Calu3 (cell line): ENCODE results near the gene CLASP1. TPM values are rescaled to one million over a fixed set of nuclear protein-coding genes. Genes with fewer than 3 reads are reported as not detected.
A peak's percentile ranks its signal among the peaks of the same experiment; 100 is the strongest.

Source experiments
- BruUV-seq: library from RNA; stranded (reverse); fragments of 400-500 nt; replicated peaks from 2 replicates; lab custom pipeline; 2021; lab: Mats Ljungman, UMichigan
- CTCF ChIA-PET: fragments of 300-600 bp; sonication (Branson Sonifier 250); formaldehyde crosslinking; loops from one replicate; lab custom pipeline; 2022; ENCODE audit warnings: antibody characterized with exemption; lab: Charles Lee
- DNase-seq: peaks from one replicate; pipeline ENCODE4 v3.0.0; 2022
- H3K27ac Mint-ChIP-seq: one replicate; pipeline ENCODE4 v1.8.0; 2022; ENCODE audit warnings: mixed read lengths; ENCODE audit not compliant: unreplicated experiment
- H3K27me3 Mint-ChIP-seq: one replicate; pipeline ENCODE4 v1.8.0; 2022; ENCODE audit warnings: mixed read lengths; ENCODE audit not compliant: unreplicated experiment
- H3K36me3 Mint-ChIP-seq: one replicate; pipeline ENCODE4 v1.8.0; 2022; ENCODE audit warnings: mild to moderate bottlenecking, moderate library complexity, mixed read lengths; ENCODE audit not compliant: insufficient read depth, unreplicated experiment
- H3K4me1 Mint-ChIP-seq: one replicate; pipeline ENCODE4 v1.8.0; 2022; ENCODE audit warnings: mild to moderate bottlenecking, low read depth, mixed read lengths; ENCODE audit not compliant: unreplicated experiment
- H3K4me3 Mint-ChIP-seq: one replicate; pipeline ENCODE4 v1.8.0; 2022; ENCODE audit warnings: mild to moderate bottlenecking, low read depth, moderate library complexity, mixed read lengths; ENCODE audit not compliant: unreplicated experiment
- H3K9me3 Mint-ChIP-seq: one replicate; pipeline ENCODE4 v1.8.0; 2022; ENCODE audit warnings: low read depth, mixed read lengths; ENCODE audit not compliant: unreplicated experiment
- CTCF ChIP-seq: fragments of 200-600 bp; IDR thresholded peaks from one replicate; pipeline ENCODE4 v1.8.0; 2022; ENCODE audit warnings: antibody characterized with exemption; ENCODE audit not compliant: unreplicated experiment
- intact Hi-C: fragments of 100-400 bp; cut with micrococcal nuclease; formaldehyde crosslinking; loops from one replicate; pipeline ENCODE4 v1.10.0; 2022; ENCODE audit not compliant: unreplicated experiment
- total RNA-seq: library from RNA; stranded (reverse); gene quantifications from 2 replicates; pipeline ENCODE4 v1.2.3, GENCODE V29; 2022

Gene CLASP1
- total RNA-seq, 1 experiment from 2014 or later = 59.7 TPM

DNA sequence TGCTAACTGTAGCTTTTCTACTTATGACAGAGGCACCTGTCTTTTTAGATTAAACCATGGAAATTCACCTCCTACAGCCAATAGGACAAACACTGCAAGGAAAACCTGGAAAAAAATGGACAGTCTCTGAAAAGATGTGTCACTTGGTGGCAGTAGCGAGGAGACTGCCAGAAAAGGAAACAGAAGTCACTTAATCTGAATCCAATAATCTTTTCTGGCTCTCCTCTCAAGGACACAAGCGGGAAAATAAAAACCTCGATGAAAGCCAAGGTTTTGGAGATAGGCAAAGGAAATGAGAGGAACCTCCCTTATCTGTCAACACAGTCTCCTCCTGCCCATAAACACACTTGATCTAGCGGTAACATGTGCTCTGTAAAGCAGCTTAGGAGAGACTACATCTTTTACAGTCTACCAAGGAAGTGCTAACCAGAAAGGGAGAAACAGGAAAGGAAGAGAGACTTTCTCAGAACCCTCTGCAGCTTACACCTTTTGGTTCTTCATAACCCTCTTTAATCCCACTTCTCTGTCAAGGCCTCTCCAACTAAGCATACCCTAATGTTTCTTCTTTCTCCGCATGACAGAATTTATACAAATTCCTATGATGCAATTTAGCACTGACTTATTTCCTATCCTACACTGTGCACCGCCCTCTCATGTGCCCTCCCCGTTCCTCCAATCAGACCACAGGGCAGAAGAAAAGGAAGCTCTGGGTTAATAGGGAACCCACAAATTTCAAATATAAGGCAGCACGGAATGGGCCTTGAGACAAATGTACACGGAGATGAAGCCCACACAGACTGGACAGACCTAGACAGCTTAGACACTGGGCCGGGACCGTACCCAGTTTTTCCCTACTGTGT, 52.8 kb downstream of the CLASP1 start:
- H3K9me3 Mint-ChIP-seq = no peaks in the 10 kb centered on the region
- peak overlapping the region; percentile 63 for H3K4me3 Mint-ChIP-seq
- intact Hi-C loops = loop anchor here (1.0 to 5.0 kb wide), 4 partner anchors 52 to 122 kb away; partner anchors contain the start of genes CLASP1 and RNU4ATAC
- no peaks in the 10 kb centered on the region for H3K27me3 Mint-ChIP-seq
- H3K27ac Mint-ChIP-seq = peak overlapping the region; percentile 60
- TF ChIP-seq CTCF = peak; percentile 65
- peaks cover 40% of the 10 kb centered on the region for H3K4me1 Mint-ChIP-seq
- BruUV-seq = TSS peak; percentile 51
- CTCF ChIA-PET = interaction anchor here (0.7 to 1.5 kb wide), 3 partner anchors 8 to 66 kb away, joined by 3 to 4 read pairs (median 4); partner anchors contain the start of gene RNU4ATAC
- peaks cover 4% of the 10 kb centered on the region for H3K36me3 Mint-ChIP-seq
- peak; percentile 40 for DNase-seq

DNA sequence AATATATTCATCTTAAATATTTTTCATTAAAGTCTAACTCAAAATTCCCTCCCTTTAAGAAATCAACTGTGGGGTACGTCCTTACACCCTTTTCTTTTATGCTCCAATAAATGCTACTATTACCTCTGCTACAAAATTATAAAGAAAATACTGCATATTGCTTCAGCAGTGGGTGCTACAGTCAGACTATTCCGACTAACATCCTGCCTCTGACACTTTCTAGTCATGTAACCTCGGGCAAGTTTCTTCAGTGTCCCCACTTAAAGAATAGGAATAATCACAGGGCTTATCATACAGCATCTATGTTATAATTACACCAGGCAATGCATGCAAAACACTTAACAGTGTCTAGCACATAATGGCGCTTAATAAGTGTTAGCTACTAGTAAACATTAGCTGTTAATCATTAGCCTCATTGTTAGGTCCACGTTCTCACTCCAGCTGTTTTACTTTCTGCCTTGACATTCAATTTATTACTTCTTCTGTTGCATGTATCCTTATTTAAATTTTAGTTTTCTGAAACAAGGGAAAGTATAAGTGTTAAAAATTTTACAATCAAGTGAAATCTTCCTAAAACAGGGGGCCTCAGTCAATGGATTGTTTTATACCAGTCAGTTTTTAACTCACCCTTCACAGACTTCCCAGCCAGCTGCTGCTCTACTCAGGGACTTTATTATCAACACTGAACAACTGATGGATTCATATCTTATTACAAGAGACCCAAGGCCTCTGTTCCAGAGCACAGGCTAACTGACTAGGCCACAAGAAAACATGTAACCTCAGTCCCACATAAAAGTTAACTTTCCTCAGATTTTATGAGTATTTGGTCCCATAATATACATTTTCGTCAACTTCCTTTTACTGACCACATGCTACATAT, 54.0 kb downstream of the CLASP1 start:
- TF ChIP-seq CTCF = no peak

GRCh38 chr2:121591199-121591598, 58.1 kb downstream of the CLASP1 start:
- Mint-ChIP-seq H3K4me3 (no peak overlapping the region), H3K36me3 (peaks cover 10% of the 10 kb centered on the region), H3K4me1 (peaks cover 26% of the 10 kb centered on the region), H3K27me3 (no peaks in the 10 kb centered on the region), H3K9me3 (no peaks in the 10 kb centered on the region), H3K27ac (no peak overlapping the region)
- intact Hi-C loops = no loop called here
- BruUV-seq = no TSS peak
- DNase-seq = no peak
- CTCF ChIA-PET = no interaction called here
- no peak for TF ChIP-seq CTCF

More for the DNA sequence above, 54.0 kb downstream of the CLASP1 start:
- DNase-seq = no peak
- H3K36me3 Mint-ChIP-seq = peaks cover 4% of the 10 kb centered on the region
- intact Hi-C loops = loop anchor here (5.0 kb wide), 1 partner anchor 63 kb away; the partner anchor contains the start of gene RNU4ATAC
- H3K4me3 Mint-ChIP-seq = no peak overlapping the region
- BruUV-seq = no TSS peak
- H3K27me3 Mint-ChIP-seq = no peaks in the 10 kb centered on the region
- no peaks in the 10 kb centered on the region for H3K9me3 Mint-ChIP-seq
- CTCF ChIA-PET = interaction anchor here (0.9 to 1.0 kb wide), 4 partner anchors 22 to 123 kb away, joined by 3 to 6 read pairs (median 4); no protein-coding TSS in a partner anchor
- H3K27ac Mint-ChIP-seq = no peak overlapping the region
- H3K4me1 Mint-ChIP-seq = peaks cover 38% of the 10 kb centered on the region

- intact Hi-C loops = no loop called here
These were observed 60.9 kb downstream of the CLASP1 start for GRCh38 chr2:121588357-121588756.

More at GRCh38 chr2:121588357-121588756, 60.9 kb downstream of the CLASP1 start:
- H3K4me3 Mint-ChIP-seq = no peak overlapping the region
- no peaks in the 10 kb centered on the region for H3K9me3 Mint-ChIP-seq
- H3K27me3 Mint-ChIP-seq = no peaks in the 10 kb centered on the region
- CTCF ChIA-PET = interaction anchor here (0.6 kb wide), 1 partner anchor 47 kb away, joined by 4 read pairs; no protein-coding TSS in a partner anchor
- no TSS peak for BruUV-seq
- TF ChIP-seq CTCF = no peak
- H3K36me3 Mint-ChIP-seq = peaks cover 6% of the 10 kb centered on the region
- DNase-seq = no peak
- H3K27ac Mint-ChIP-seq = no peak overlapping the region
- peaks cover 13% of the 10 kb centered on the region for H3K4me1 Mint-ChIP-seq
